ENCODE data around the gene MFSD11.

- TF ChIP-seq POLR2A (IDR thresholded peaks at IDR 0.05) (no peak), CTCF (IDR thresholded peaks at IDR 0.05) (no peak)
Observed at GRCh38 chr17:76716839-76717215, 21.1 kb upstream of the MFSD11 start.

All from heart left ventricle (tissue), 13 donors.